Osteocyte (in vitro differentiated cells): ENCODE data around the gene VAV3. TPM values are rescaled to one million over a fixed set of nuclear protein-coding genes. Genes with fewer than 3 reads are reported as not detected.

Source experiments
- DNase-seq: peaks from one replicate; pipeline ENCODE4 v3.0.0; 2021; ENCODE audit warnings: mixed read lengths; ENCODE audit not compliant: unreplicated experiment; ENCODE audit errors: extremely low spot score
- H3K27ac Mint-ChIP-seq: one replicate; pipeline ENCODE4 v1.8.0; 2021; ENCODE audit warnings: mild to moderate bottlenecking, mixed read lengths; ENCODE audit not compliant: unreplicated experiment
- H3K27me3 Mint-ChIP-seq: one replicate; pipeline ENCODE4 v1.8.0; 2021; ENCODE audit warnings: mixed read lengths; ENCODE audit not compliant: unreplicated experiment
- H3K36me3 Mint-ChIP-seq: one replicate; pipeline ENCODE4 v1.8.0; 2021; ENCODE audit warnings: mixed read lengths; ENCODE audit not compliant: unreplicated experiment
- H3K4me1 Mint-ChIP-seq: one replicate; pipeline ENCODE4 v1.8.0; 2021; ENCODE audit warnings: mixed read lengths; ENCODE audit not compliant: unreplicated experiment
- H3K4me3 Mint-ChIP-seq: one replicate; pipeline ENCODE4 v1.8.0; 2021; ENCODE audit warnings: mild to moderate bottlenecking, moderate library complexity, mixed read lengths; ENCODE audit not compliant: unreplicated experiment
- H3K9me3 Mint-ChIP-seq: one replicate; pipeline ENCODE4 v1.8.0; 2021; ENCODE audit warnings: mixed read lengths; ENCODE audit not compliant: unreplicated experiment
- CTCF ChIP-seq: fragments of 200-600 bp; sonication (generic); IDR thresholded peaks from 2 replicates; pipeline ENCODE4 v1.5.0; 2021; ENCODE audit warnings: antibody characterized with exemption, mild to moderate bottlenecking, moderate library complexity
- total RNA-seq: library from RNA; stranded (reverse); gene quantifications from 2 replicates; pipeline ENCODE4 v1.2.1, GENCODE V29; 2021

VAV3 gene
- total RNA-seq, 1 donor from 2014 or later, result not detected

- H3K27me3 Mint-ChIP-seq, result no peaks in the 10 kb centered on the region
- H3K9me3 Mint-ChIP-seq, result no peaks in the 10 kb centered on the region
- no peak overlapping the region for H3K27ac Mint-ChIP-seq
- H3K4me1 Mint-ChIP-seq, result no peaks in the 10 kb centered on the region
- TF ChIP-seq CTCF, result no peak
- no peak for DNase-seq
- H3K36me3 Mint-ChIP-seq, result no peaks in the 10 kb centered on the region
- no peak overlapping the region for H3K4me3 Mint-ChIP-seq
Measured at GRCh38 chr1:107531065-107531908, 433.7 kb downstream of the VAV3 start.

GRCh38 chr1:107530543-107530942, 434.4 kb downstream of the VAV3 start:
- Mint-ChIP-seq H3K9me3 (no peaks in the 10 kb centered on the region), H3K27me3 (no peaks in the 10 kb centered on the region), H3K4me3 (no peak overlapping the region), H3K27ac (no peak overlapping the region), H3K4me1 (no peaks in the 10 kb centered on the region), H3K36me3 (no peaks in the 10 kb centered on the region)
- no peak for TF ChIP-seq CTCF
- DNase-seq, result no peak

GRCh38 chr1:107529511-107530149, 435.4 kb downstream of the VAV3 start:
- Mint-ChIP-seq H3K27me3 (no peaks in the 10 kb centered on the region), H3K27ac (no peak overlapping the region), H3K9me3 (no peaks in the 10 kb centered on the region), H3K4me1 (no peaks in the 10 kb centered on the region), H3K36me3 (no peaks in the 10 kb centered on the region), H3K4me3 (no peak overlapping the region)
- DNase-seq, result no peak
- TF ChIP-seq CTCF, result peak; percentile 67

GRCh38 chr1:107526524-107527198, 438.3 kb downstream of the VAV3 start:
- no peak for TF ChIP-seq CTCF
- Mint-ChIP-seq H3K4me1 (no peaks in the 10 kb centered on the region), H3K27me3 (no peaks in the 10 kb centered on the region), H3K9me3 (no peaks in the 10 kb centered on the region), H3K4me3 (no peak overlapping the region), H3K36me3 (no peaks in the 10 kb centered on the region), H3K27ac (no peak overlapping the region)
- DNase-seq, result no peak

GRCh38 chr1:107525961-107526360, 439.0 kb downstream of the VAV3 start:
- TF ChIP-seq CTCF, result no peak
- no peaks in the 10 kb centered on the region for H3K4me1 Mint-ChIP-seq
- H3K4me3 Mint-ChIP-seq, result no peak overlapping the region
- no peaks in the 10 kb centered on the region for H3K27me3 Mint-ChIP-seq
- DNase-seq, result no peak
- H3K36me3 Mint-ChIP-seq, result no peaks in the 10 kb centered on the region
- no peaks in the 10 kb centered on the region for H3K9me3 Mint-ChIP-seq
- H3K27ac Mint-ChIP-seq, result no peak overlapping the region
